IPS-15b (cell line): ENCODE measurements around the gene OTOGL.
"Not testable (repeated sequence)": the region's sequence is repeated elsewhere in the genome, so short reads cannot be mapped to it uniquely, and the experiment has no call there.

Source experiments
- H3K27me3 ChIP-seq: one replicate; pipeline ENCODE4 v1.6.1; 2013; ENCODE audit warnings: low read length; ENCODE audit not compliant: control insufficient read depth, insufficient read depth
- H3K36me3 ChIP-seq: one replicate; pipeline ENCODE4 v1.6.1; 2013; ENCODE audit warnings: low read length; ENCODE audit not compliant: control insufficient read depth, insufficient read depth
- H3K4me1 ChIP-seq: one replicate; pipeline ENCODE4 v1.6.1; 2013; ENCODE audit warnings: mild to moderate bottlenecking, low read length; ENCODE audit not compliant: control insufficient read depth, insufficient read depth
- H3K4me3 ChIP-seq: one replicate; pipeline ENCODE4 v1.5.1; 2013; ENCODE audit warnings: low read depth, low read length
- H3K9ac ChIP-seq: one replicate; pipeline ENCODE4 v1.6.1; 2013; ENCODE audit warnings: low read depth, mild to moderate bottlenecking, low read length
- H3K9me3 ChIP-seq: one replicate; pipeline ENCODE4 v1.6.1; 2013; ENCODE audit warnings: mild to moderate bottlenecking, low read length; ENCODE audit not compliant: control insufficient read depth, insufficient read depth

The OTOGL gene

GRCh38 chr12:80208071-80208470 lies 108.7 kb downstream of the OTOGL start:
- no peaks in the 10 kb centered on the region for H3K9me3 ChIP-seq
- H3K27me3 ChIP-seq = no peaks in the 10 kb centered on the region
- H3K4me3 ChIP-seq = no peak overlapping the region
- H3K4me1 ChIP-seq = no peaks in the 10 kb centered on the region
- H3K9ac ChIP-seq = no peak overlapping the region
- H3K36me3 ChIP-seq = no peaks in the 10 kb centered on the region

DNA sequence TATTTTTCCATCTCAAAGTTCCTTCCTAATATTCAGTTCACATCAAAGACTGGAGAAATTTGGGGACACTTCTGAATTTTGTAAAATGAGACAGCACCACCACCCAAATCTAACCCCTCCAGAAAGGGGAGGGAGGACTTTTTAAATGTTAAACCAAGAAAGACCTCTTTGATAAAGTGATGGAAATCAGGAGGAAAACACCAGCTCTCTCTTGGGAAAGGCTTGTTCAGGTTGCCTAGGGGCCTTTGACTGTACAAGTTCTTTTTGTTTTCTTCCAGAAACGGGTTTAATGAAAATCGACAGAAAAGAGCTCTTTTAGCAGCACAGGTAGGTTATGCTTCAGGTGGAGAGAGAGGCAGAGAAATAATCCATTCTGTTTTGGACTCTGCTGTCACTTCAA lies 112.3 kb downstream of the OTOGL start:
- Histone ChIP-seq H3K4me3 (no peak overlapping the region), H3K27me3 (no peaks in the 10 kb centered on the region)

GRCh38 chr12:80212938-80213645 lies 113.8 kb downstream of the OTOGL start:
- Histone ChIP-seq H3K27me3 (no peaks in the 10 kb centered on the region), H3K9ac (no peak overlapping the region), H3K4me1 (no peaks in the 10 kb centered on the region), H3K9me3 (no peaks in the 10 kb centered on the region), H3K4me3 (no peak overlapping the region), H3K36me3 (no peaks in the 10 kb centered on the region)

More for the DNA sequence above, 112.3 kb downstream of the OTOGL start:
- H3K9me3 ChIP-seq = no peaks in the 10 kb centered on the region
- no peak overlapping the region for H3K9ac ChIP-seq
- no peaks in the 10 kb centered on the region for H3K36me3 ChIP-seq
- no peaks in the 10 kb centered on the region for H3K4me1 ChIP-seq

- no peaks in the 10 kb centered on the region for H3K4me1 ChIP-seq
- H3K4me3 ChIP-seq = no peak overlapping the region
- H3K9ac ChIP-seq = no peak overlapping the region
- no peaks in the 10 kb centered on the region for H3K27me3 ChIP-seq
- H3K9me3 ChIP-seq = no peaks in the 10 kb centered on the region
- H3K36me3 ChIP-seq = no peaks in the 10 kb centered on the region
Observed at GRCh38 chr12:80213871-80214270, 114.5 kb downstream of the OTOGL start.

DNA sequence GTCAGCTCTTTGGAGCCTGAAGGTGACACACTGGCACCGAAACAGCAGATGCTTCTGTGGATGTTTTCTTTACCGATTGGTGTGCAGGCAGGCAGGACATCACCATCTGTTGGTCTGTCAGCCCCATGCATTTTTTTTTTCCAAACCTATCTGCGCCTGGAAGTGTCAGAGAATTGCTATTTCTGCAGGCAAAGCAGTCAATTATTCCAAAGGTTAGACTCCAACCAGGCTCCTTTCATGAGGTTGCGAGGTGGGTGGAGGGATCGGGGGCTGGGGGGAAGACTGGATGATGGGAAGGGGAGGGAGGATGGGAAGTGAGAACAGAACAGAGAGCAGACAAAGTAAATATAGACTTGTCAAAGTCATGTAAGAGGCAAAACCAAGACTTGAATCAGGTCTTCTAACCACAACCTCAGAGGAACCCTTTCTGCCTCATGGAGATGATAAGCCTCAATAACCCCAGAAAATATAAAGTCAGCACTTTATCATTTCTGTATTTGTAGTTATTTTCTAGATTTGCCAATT lies 117.7 kb downstream of the OTOGL start:
- H3K4me3 ChIP-seq = no peak overlapping the region
- no peak overlapping the region for H3K9ac ChIP-seq
- no peaks in the 10 kb centered on the region for H3K4me1 ChIP-seq

DNA sequence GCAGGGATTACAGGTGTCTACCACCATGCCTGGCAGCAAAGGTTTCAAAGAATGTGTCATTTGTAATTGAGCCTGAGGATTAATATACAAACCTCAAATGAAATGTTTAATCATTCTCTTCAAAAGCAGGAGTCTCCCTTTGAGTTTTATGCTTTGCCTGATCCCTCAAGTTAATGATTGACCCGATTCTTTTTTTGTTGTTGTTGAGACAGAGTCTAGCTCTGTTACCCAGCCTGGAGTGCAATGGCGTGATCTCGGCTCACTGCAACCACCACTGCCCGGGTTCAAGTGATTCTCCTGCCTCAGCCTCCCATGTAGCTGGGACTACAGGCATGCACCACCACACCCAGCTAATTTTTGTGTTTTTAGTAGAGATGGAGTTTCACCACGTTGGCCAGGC lies 119.6 kb downstream of the OTOGL start:
- not testable (repeated sequence) for H3K4me1 ChIP-seq, H3K9me3 ChIP-seq, H3K9ac ChIP-seq, H3K27me3 ChIP-seq, H3K4me3 ChIP-seq, H3K36me3 ChIP-seq

More for the DNA sequence above, 117.7 kb downstream of the OTOGL start:
- Histone ChIP-seq H3K9me3 (no peaks in the 10 kb centered on the region), H3K27me3 (no peaks in the 10 kb centered on the region), H3K36me3 (no peaks in the 10 kb centered on the region)

- Histone ChIP-seq H3K9ac (no peak overlapping the region), H3K4me3 (no peak overlapping the region), H3K9me3 (no peaks in the 10 kb centered on the region), H3K27me3 (no peaks in the 10 kb centered on the region), H3K4me1 (no peaks in the 10 kb centered on the region), H3K36me3 (no peaks in the 10 kb centered on the region)
Observed at GRCh38 chr12:80219345-80219744, 120.0 kb downstream of the OTOGL start.

GRCh38 chr12:80222261-80222660 lies 122.9 kb downstream of the OTOGL start:
- Histone ChIP-seq H3K9me3 (no peaks in the 10 kb centered on the region), H3K36me3 (no peaks in the 10 kb centered on the region), H3K27me3 (no peaks in the 10 kb centered on the region), H3K4me3 (no peak overlapping the region), H3K9ac (no peak overlapping the region), H3K4me1 (no peaks in the 10 kb centered on the region)

GRCh38 chr12:80226576-80226975 lies 127.2 kb downstream of the OTOGL start:
- H3K9ac ChIP-seq = no peak overlapping the region

DNA sequence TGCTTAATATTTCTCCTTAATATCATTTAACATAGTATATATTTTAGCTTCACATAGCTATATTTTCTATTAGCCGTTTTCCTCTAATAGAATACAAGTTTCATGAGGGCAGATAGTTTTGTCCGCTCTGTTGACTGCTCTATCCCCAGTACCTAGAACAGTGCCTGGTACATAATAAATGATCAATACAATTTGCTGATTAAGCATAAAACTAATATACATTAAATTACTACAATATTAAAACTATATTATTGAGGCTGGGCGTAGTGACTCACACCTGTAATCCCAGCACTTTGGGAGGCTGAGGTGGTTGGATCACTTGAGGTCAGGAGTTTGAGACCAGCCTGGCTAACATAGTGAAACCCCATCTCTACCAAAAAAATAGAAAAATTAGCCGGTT lies 128.6 kb downstream of the OTOGL start:
- H3K4me1 ChIP-seq, H3K9me3 ChIP-seq, H3K9ac ChIP-seq, H3K4me3 ChIP-seq, H3K36me3 ChIP-seq, H3K27me3 ChIP-seq: not testable (repeated sequence)

More at GRCh38 chr12:80226576-80226975, 127.2 kb downstream of the OTOGL start:
- Histone ChIP-seq H3K9me3 (no peaks in the 10 kb centered on the region), H3K27me3 (no peaks in the 10 kb centered on the region), H3K4me1 (peaks cover 6% of the 10 kb centered on the region), H3K36me3 (no peaks in the 10 kb centered on the region), H3K4me3 (no peak overlapping the region)

DNA sequence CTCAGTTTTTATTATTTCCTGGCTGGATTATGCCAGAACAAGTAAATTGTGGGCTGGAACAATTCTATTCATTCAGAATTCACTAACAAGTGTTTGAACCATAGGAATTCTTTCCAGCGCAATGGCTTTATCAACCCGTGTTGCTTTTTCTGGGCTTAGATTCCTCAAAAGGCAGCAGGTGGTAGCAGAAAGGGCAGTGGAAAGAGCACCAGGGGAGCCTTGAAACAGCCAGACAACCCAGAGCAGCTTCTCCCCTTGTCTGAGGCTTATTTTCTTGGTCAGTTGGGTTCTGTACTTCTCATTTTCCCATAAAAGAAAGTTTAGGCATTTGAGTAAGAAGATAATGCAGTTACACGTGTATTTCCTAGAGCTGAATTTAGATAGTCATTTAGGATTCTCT lies 130.7 kb downstream of the OTOGL start:
- Histone ChIP-seq H3K4me3 (no peak overlapping the region), H3K9ac (no peak overlapping the region), H3K9me3 (no peaks in the 10 kb centered on the region)

GRCh38 chr12:80232837-80233236 lies 133.5 kb downstream of the OTOGL start:
- Histone ChIP-seq H3K36me3 (no peaks in the 10 kb centered on the region), H3K9ac (no peak overlapping the region), H3K4me1 (peaks cover 6% of the 10 kb centered on the region)

More for the DNA sequence above, 130.7 kb downstream of the OTOGL start:
- Histone ChIP-seq H3K27me3 (no peaks in the 10 kb centered on the region), H3K36me3 (no peaks in the 10 kb centered on the region), H3K4me1 (peaks cover 6% of the 10 kb centered on the region)

More at GRCh38 chr12:80232837-80233236, 133.5 kb downstream of the OTOGL start:
- Histone ChIP-seq H3K27me3 (no peaks in the 10 kb centered on the region), H3K4me3 (no peak overlapping the region), H3K9me3 (no peaks in the 10 kb centered on the region)
